Calu3 (cell line): ENCODE data around the gene LPCAT2. TPM values are rescaled to one million over a fixed set of nuclear protein-coding genes. Genes with fewer than 3 reads are reported as not detected.

Experiments
- BruUV-seq: library from RNA; stranded (reverse); fragments of 400-500 nt; replicated peaks from 2 replicates; lab custom pipeline; 2021; lab: Mats Ljungman, UMichigan
- CTCF ChIA-PET: fragments of 300-600 bp; sonication (Branson Sonifier 250); formaldehyde crosslinking; loops from one replicate; lab custom pipeline; 2022; ENCODE audit warnings: antibody characterized with exemption; lab: Charles Lee
- DNase-seq: peaks from one replicate; pipeline ENCODE4 v3.0.0; 2022
- H3K27ac Mint-ChIP-seq: one replicate; pipeline ENCODE4 v1.8.0; 2022; ENCODE audit warnings: mixed read lengths; ENCODE audit not compliant: unreplicated experiment
- H3K27me3 Mint-ChIP-seq: one replicate; pipeline ENCODE4 v1.8.0; 2022; ENCODE audit warnings: mixed read lengths; ENCODE audit not compliant: unreplicated experiment
- H3K36me3 Mint-ChIP-seq: one replicate; pipeline ENCODE4 v1.8.0; 2022; ENCODE audit warnings: mild to moderate bottlenecking, moderate library complexity, mixed read lengths; ENCODE audit not compliant: insufficient read depth, unreplicated experiment
- H3K4me1 Mint-ChIP-seq: one replicate; pipeline ENCODE4 v1.8.0; 2022; ENCODE audit warnings: mild to moderate bottlenecking, low read depth, mixed read lengths; ENCODE audit not compliant: unreplicated experiment
- H3K4me3 Mint-ChIP-seq: one replicate; pipeline ENCODE4 v1.8.0; 2022; ENCODE audit warnings: mild to moderate bottlenecking, low read depth, moderate library complexity, mixed read lengths; ENCODE audit not compliant: unreplicated experiment
- H3K9me3 Mint-ChIP-seq: one replicate; pipeline ENCODE4 v1.8.0; 2022; ENCODE audit warnings: low read depth, mixed read lengths; ENCODE audit not compliant: unreplicated experiment
- intact Hi-C: fragments of 100-400 bp; cut with micrococcal nuclease; formaldehyde crosslinking; loops from one replicate; pipeline ENCODE4 v1.10.0; 2022; ENCODE audit not compliant: unreplicated experiment
- total RNA-seq: library from RNA; stranded (reverse); gene quantifications from 2 replicates; pipeline ENCODE4 v1.2.3, GENCODE V29; 2022
- TF ChIP-seq, protein P1 (sequence below): fragments of 200-600 bp; IDR thresholded peaks from one replicate; pipeline ENCODE4 v1.8.0; 2022; ENCODE audit warnings: antibody characterized with exemption; ENCODE audit not compliant: unreplicated experiment

LPCAT2 gene
- total RNA-seq, 1 experiment from 2014 or later: 10.0 TPM

DNA sequence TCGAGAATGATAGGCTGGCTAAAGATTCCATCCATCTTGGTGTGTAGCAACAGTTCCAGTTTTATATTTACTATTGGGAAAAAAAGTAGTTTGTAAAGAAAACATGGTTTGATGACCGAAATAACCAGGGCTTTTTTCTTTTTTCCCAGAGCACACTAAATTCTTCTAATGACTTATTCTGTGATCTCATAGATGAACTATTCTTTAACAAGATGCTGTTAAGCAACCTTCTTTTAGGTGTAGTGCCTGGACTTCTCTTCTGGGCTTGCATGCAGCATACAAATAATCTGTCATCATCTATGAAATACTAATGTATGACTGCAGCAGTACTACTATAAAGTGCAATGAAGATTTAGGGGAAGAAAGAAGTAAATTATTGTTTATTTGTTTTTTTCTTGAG lies 46.6 kb downstream of the LPCAT2 start:
- TF ChIP-seq, protein P1, sequence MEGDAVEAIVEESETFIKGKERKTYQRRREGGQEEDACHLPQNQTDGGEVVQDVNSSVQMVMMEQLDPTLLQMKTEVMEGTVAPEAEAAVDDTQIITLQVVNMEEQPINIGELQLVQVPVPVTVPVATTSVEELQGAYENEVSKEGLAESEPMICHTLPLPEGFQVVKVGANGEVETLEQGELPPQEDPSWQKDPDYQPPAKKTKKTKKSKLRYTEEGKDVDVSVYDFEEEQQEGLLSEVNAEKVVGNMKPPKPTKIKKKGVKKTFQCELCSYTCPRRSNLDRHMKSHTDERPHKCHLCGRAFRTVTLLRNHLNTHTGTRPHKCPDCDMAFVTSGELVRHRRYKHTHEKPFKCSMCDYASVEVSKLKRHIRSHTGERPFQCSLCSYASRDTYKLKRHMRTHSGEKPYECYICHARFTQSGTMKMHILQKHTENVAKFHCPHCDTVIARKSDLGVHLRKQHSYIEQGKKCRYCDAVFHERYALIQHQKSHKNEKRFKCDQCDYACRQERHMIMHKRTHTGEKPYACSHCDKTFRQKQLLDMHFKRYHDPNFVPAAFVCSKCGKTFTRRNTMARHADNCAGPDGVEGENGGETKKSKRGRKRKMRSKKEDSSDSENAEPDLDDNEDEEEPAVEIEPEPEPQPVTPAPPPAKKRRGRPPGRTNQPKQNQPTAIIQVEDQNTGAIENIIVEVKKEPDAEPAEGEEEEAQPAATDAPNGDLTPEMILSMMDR: no peak
- intact Hi-C loops: no loop called here
- no TSS peak for BruUV-seq
- Mint-ChIP-seq H3K27ac (no peak overlapping the region), H3K4me1 (no peaks in the 10 kb centered on the region), H3K36me3 (no peaks in the 10 kb centered on the region), H3K27me3 (peaks cover 13% of the 10 kb centered on the region), H3K9me3 (no peaks in the 10 kb centered on the region), H3K4me3 (no peak overlapping the region)
- CTCF ChIA-PET: no interaction called here
- no peak for DNase-seq

DNA sequence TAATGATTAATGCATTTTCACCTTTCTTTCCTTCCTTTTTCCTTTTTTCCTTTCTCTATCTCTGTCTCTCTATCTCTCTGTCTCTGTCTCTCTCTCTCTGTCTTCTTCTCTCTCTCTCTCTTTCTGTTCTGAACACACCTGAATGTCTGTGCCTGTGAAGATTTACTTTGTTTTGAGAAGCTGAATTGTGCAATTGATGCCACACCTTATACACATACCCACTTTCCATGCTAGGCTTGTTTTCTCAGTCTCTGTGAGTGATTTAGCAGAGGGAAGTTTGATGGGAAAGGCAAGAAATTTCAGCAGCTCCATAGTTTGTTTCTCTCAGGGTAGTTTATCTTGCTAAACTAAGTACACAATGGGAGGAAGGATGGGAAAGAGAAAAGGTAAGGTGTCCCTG lies 48.3 kb downstream of the LPCAT2 start:
- DNase-seq: no peak
- Mint-ChIP-seq H3K36me3 (no peaks in the 10 kb centered on the region), H3K4me1 (no peaks in the 10 kb centered on the region), H3K27ac (no peak overlapping the region), H3K27me3 (peaks cover 13% of the 10 kb centered on the region), H3K4me3 (no peak overlapping the region), H3K9me3 (no peaks in the 10 kb centered on the region)
- no TSS peak for BruUV-seq
- intact Hi-C loops: no loop called here
- TF ChIP-seq, protein P1: no peak
- CTCF ChIA-PET: no interaction called here

DNA sequence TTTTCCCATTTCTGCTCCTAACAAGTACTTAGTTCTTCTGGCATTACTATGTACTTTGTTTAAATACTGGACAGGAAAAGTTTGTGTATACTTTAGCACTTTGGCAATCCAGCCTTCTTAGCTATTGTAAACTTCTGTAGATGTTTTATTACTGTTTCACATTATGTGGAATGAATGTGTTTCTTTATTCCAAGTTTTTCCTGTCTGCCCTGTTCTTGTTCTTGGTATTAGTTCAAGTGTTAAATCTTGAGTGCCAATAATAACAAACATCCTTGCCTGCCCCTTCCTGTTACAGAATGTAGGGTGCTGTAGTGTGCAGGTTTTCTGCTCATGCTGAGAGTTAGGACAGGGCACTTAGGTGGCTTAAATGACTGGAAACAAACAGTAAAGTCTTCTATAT lies 50.4 kb downstream of the LPCAT2 start:
- H3K4me1 Mint-ChIP-seq: no peaks in the 10 kb centered on the region
- H3K27ac Mint-ChIP-seq: no peak overlapping the region
- H3K36me3 Mint-ChIP-seq: no peaks in the 10 kb centered on the region
- TF ChIP-seq, protein P1: no peak
- BruUV-seq: no TSS peak
- H3K4me3 Mint-ChIP-seq: no peak overlapping the region
- CTCF ChIA-PET: interaction anchor here (1.0 kb wide), 1 partner anchor 94 kb away, joined by 4 read pairs; no protein-coding TSS in a partner anchor
- H3K27me3 Mint-ChIP-seq: peaks cover 13% of the 10 kb centered on the region
- no peaks in the 10 kb centered on the region for H3K9me3 Mint-ChIP-seq
- DNase-seq: no peak
- intact Hi-C loops: no loop called here

DNA sequence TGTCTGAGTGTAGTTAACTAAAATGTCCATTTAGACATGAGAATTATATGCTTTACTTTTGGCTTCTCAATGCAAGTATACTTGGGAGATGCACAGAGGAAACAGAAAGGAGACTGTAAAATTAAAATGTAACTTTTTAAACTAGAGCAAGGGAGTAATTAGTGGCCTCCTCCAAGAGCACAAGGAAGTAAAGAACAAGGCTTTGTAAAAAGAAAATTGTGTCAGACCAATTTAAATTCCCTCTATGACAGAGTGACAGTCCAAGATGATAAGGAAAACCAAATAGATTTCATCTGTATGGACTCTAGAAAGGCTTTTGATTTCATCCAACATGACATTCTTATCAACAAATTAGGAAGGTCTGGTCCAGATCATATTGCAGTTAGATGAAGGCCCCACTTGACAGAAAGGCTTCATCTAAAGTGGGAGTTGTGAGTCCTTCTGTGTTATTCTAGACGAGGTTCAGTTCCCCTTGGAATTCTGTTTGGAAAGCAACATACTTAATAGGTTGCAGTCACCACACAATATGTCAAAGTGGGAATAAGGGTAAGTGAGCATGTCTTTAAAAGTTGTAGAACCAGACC lies 51.2 kb downstream of the LPCAT2 start:
- Mint-ChIP-seq H3K4me3 (no peak overlapping the region), H3K27ac (no peak overlapping the region), H3K4me1 (no peaks in the 10 kb centered on the region), H3K9me3 (no peaks in the 10 kb centered on the region), H3K27me3 (peaks cover 13% of the 10 kb centered on the region), H3K36me3 (no peaks in the 10 kb centered on the region)
- intact Hi-C loops: no loop called here
- CTCF ChIA-PET: interaction anchor here (0.7 kb wide), 1 partner anchor 28 kb away, joined by 7 read pairs; no protein-coding TSS in a partner anchor
- DNase-seq: no peak
- TF ChIP-seq, protein P1: no peak
- BruUV-seq: no TSS peak
